K562 treated with DMSO at 1 percent for 4 hours (cell line): ENCODE data around the gene MMP13. TPM values are rescaled to one million over a fixed set of nuclear protein-coding genes. Genes with fewer than 3 reads are reported as not detected.

ENCODE experiments used
- total RNA-seq: library from RNA; unstranded; fragments of 300-600 nt; gene quantifications from 2 replicates; pipeline ENCODE4 v1.2.3, GENCODE V29; 2022; ENCODE audit not compliant: insufficient read depth

MMP13 gene
- not detected in 2 replicates for total RNA-seq

GRCh38 chr11:102955624-102956023, at the start of gene MMP13:
Gene MMP13 (minus strand): TSS chr11:102955732. CDS start chr11:102955705, 27 bp downstream.

Other genes with a start within 250 kb of the MMP13 start
- gene MMP27, start 250.0 kb downstream of the MMP13 start, total RNA-seq: not detected in 2 replicates
- not detected in 2 replicates for gene MMP8, start 230.8 kb downstream of the MMP13 start, total RNA-seq
- not detected in 2 replicates for gene MMP10, start 175.1 kb downstream of the MMP13 start, total RNA-seq
- gene MMP1, start 157.6 kb downstream of the MMP13 start, total RNA-seq: not detected in 2 replicates
- not detected in 2 replicates for gene MMP3, start 112.1 kb downstream of the MMP13 start, total RNA-seq
- not detected in 2 replicates for gene MMP12, start 80.8 kb downstream of the MMP13 start, total RNA-seq
- gene DCUN1D5, start 136.4 kb upstream of the MMP13 start, total RNA-seq: 52.9 and 56.6 TPM in 2 replicates
- gene DYNC2H1, start 153.7 kb upstream of the MMP13 start, total RNA-seq: not detected in 2 replicates